Osteocyte (in vitro differentiated cells): ENCODE results near the gene MRPL28. TPM values are rescaled to one million over a fixed set of nuclear protein-coding genes. Genes with fewer than 3 reads are reported as not detected.
"Not testable (repeated sequence)": the region's sequence is repeated elsewhere in the genome, so short reads cannot be mapped to it uniquely, and the experiment has no call there.

Experiments
- DNase-seq: peaks from one replicate; pipeline ENCODE4 v3.0.0; 2021; ENCODE audit warnings: mixed read lengths; ENCODE audit not compliant: unreplicated experiment; ENCODE audit errors: extremely low spot score
- H3K27ac Mint-ChIP-seq: one replicate; pipeline ENCODE4 v1.8.0; 2021; ENCODE audit warnings: mild to moderate bottlenecking, mixed read lengths; ENCODE audit not compliant: unreplicated experiment
- H3K27me3 Mint-ChIP-seq: one replicate; pipeline ENCODE4 v1.8.0; 2021; ENCODE audit warnings: mixed read lengths; ENCODE audit not compliant: unreplicated experiment
- H3K36me3 Mint-ChIP-seq: one replicate; pipeline ENCODE4 v1.8.0; 2021; ENCODE audit warnings: mixed read lengths; ENCODE audit not compliant: unreplicated experiment
- H3K4me1 Mint-ChIP-seq: one replicate; pipeline ENCODE4 v1.8.0; 2021; ENCODE audit warnings: mixed read lengths; ENCODE audit not compliant: unreplicated experiment
- H3K4me3 Mint-ChIP-seq: one replicate; pipeline ENCODE4 v1.8.0; 2021; ENCODE audit warnings: mild to moderate bottlenecking, moderate library complexity, mixed read lengths; ENCODE audit not compliant: unreplicated experiment
- H3K9me3 Mint-ChIP-seq: one replicate; pipeline ENCODE4 v1.8.0; 2021; ENCODE audit warnings: mixed read lengths; ENCODE audit not compliant: unreplicated experiment
- total RNA-seq: library from RNA; stranded (reverse); gene quantifications from 2 replicates; pipeline ENCODE4 v1.2.1, GENCODE V29; 2021
- TF ChIP-seq, protein P1 (sequence below): fragments of 200-600 bp; sonication (generic); IDR thresholded peaks from 2 replicates; pipeline ENCODE4 v1.5.0; 2021; ENCODE audit warnings: antibody characterized with exemption, mild to moderate bottlenecking, moderate library complexity

The MRPL28 gene
- total RNA-seq, 1 donor from 2014 or later, result 71.7 TPM

- TF ChIP-seq, protein P1, sequence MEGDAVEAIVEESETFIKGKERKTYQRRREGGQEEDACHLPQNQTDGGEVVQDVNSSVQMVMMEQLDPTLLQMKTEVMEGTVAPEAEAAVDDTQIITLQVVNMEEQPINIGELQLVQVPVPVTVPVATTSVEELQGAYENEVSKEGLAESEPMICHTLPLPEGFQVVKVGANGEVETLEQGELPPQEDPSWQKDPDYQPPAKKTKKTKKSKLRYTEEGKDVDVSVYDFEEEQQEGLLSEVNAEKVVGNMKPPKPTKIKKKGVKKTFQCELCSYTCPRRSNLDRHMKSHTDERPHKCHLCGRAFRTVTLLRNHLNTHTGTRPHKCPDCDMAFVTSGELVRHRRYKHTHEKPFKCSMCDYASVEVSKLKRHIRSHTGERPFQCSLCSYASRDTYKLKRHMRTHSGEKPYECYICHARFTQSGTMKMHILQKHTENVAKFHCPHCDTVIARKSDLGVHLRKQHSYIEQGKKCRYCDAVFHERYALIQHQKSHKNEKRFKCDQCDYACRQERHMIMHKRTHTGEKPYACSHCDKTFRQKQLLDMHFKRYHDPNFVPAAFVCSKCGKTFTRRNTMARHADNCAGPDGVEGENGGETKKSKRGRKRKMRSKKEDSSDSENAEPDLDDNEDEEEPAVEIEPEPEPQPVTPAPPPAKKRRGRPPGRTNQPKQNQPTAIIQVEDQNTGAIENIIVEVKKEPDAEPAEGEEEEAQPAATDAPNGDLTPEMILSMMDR, result no peak
- no peaks in the 10 kb centered on the region for H3K36me3 Mint-ChIP-seq
- H3K27me3 Mint-ChIP-seq, result no peaks in the 10 kb centered on the region
- DNase-seq, result no peak
- no peak overlapping the region for H3K27ac Mint-ChIP-seq
- H3K4me3 Mint-ChIP-seq, result no peak overlapping the region
- no peaks in the 10 kb centered on the region for H3K9me3 Mint-ChIP-seq
- H3K4me1 Mint-ChIP-seq, result peaks cover 3% of the 10 kb centered on the region
These were observed 19.0 kb upstream of the MRPL28 start for GRCh38 chr16:389352-389751.

DNA sequence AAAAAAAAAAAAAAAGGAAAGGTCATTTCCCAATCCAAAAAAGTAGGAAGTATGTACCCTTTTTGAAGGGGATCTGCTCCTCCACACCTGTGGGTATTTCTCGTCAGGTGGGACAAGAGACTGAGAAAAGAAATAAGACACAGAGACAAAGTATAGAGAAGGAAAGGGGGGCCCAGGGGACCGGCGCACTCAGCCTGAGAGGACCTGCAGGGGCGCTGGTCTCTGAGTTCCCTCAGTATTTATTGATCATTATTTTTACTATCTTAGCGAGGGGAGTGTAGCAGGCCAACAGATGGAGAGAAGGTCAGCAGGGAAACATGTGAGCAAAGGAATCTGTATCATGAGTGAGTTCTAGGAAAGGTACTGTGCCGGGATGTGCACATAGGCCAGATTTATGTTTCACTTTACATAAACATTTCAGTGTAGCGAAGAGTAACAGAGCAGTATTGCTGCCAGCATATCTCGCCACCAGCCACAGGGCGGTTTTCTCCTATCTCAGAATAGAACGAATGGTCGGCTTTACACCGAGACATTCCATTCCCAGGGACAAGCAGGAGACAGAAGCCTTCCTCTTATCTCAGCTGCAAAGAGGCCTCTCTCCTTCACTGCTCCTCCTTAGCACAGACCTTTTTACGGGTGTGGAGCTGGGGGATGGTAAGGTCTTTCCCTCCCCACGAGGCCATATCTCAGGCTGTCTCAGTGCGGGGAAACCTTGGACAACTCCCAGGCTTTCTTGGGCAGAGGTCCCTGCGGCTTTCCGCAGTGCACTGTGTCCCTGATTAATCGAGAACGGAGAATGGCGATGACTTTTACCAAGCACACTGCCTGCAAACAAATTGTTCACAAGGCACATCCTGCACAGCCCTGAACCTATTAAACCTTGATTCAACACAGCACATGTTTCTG lies 17.7 kb upstream of the MRPL28 start:
- not testable (repeated sequence) for H3K9me3 Mint-ChIP-seq, H3K4me3 Mint-ChIP-seq, H3K27ac Mint-ChIP-seq, H3K27me3 Mint-ChIP-seq, H3K4me1 Mint-ChIP-seq, H3K36me3 Mint-ChIP-seq, DNase-seq

- H3K27ac Mint-ChIP-seq, result no peak overlapping the region
- H3K4me1 Mint-ChIP-seq, result peaks cover 15% of the 10 kb centered on the region
- H3K4me3 Mint-ChIP-seq, result no peak overlapping the region
- DNase-seq, result no peak
- TF ChIP-seq, protein P1, result peak; percentile 25
- H3K27me3 Mint-ChIP-seq, result no peaks in the 10 kb centered on the region
- H3K36me3 Mint-ChIP-seq, result no peaks in the 10 kb centered on the region
- no peaks in the 10 kb centered on the region for H3K9me3 Mint-ChIP-seq
These were observed 16.4 kb upstream of the MRPL28 start for GRCh38 chr16:386641-387156.

GRCh38 chr16:383326-384051 lies 13.2 kb upstream of the MRPL28 start:
- Mint-ChIP-seq H3K4me3 (peak overlapping the region; percentile 82), H3K4me1 (peaks cover 22% of the 10 kb centered on the region), H3K9me3 (no peaks in the 10 kb centered on the region), H3K36me3 (no peaks in the 10 kb centered on the region), H3K27ac (no peak overlapping the region), H3K27me3 (no peaks in the 10 kb centered on the region)
- DNase-seq, result no peak
- TF ChIP-seq, protein P1, result no peak

GRCh38 chr16:381789-382717 lies 11.7 kb upstream of the MRPL28 start, which contains the start of gene PGAP6:
TSS of gene PGAP6 (minus strand) at chr16:381978. CDS start at chr16:381821, 157 bp downstream.
- DNase-seq, result peak; percentile 86
- no peaks in the 10 kb centered on the region for H3K36me3 Mint-ChIP-seq
- no peaks in the 10 kb centered on the region for H3K27me3 Mint-ChIP-seq
- H3K4me1 Mint-ChIP-seq, result peaks cover 22% of the 10 kb centered on the region
- TF ChIP-seq, protein P1, result no peak
- H3K4me3 Mint-ChIP-seq, result peak within 1 kb of the TSS; percentile 82
- peak within 1 kb of the TSS; percentile 60 for H3K27ac Mint-ChIP-seq
- H3K9me3 Mint-ChIP-seq, result no peaks in the 10 kb centered on the region
